GM12891 (cell line): ENCODE results near the gene STARD8.
A peak's percentile ranks its signal among the peaks of the same experiment; 100 is the strongest.
"Not testable (repeated sequence)": the region's sequence is repeated elsewhere in the genome, so short reads cannot be mapped to it uniquely, and the experiment has no call there.

Experiments used
- DNase-seq: peaks from one replicate; pipeline ENCODE4 v3.0.0; 2011; ENCODE audit warnings: low spot score; ENCODE audit not compliant: insufficient read length
- FAIRE-seq: peaks from 2 replicates; lab custom pipeline; 2011; peaks lifted over from hg19 to GRCh38; lab: Jason Lieb, UNC
- PAX5 ChIP-seq: IDR thresholded peaks from 2 replicates; pipeline ENCODE4 v1.6.1; 2011; ENCODE audit warnings: low read length, moderate library complexity, mild to moderate bottlenecking; ENCODE audit not compliant: insufficient read depth, severe bottlenecking
- POLR2A ChIP-seq: IDR thresholded peaks from 2 replicates; pipeline ENCODE4 v1.6.1; 2011; ENCODE audit warnings: low read depth, low read length, control low read depth
- POLR2AphosphoS5 ChIP-seq: IDR thresholded peaks from 2 replicates; pipeline ENCODE4 v1.6.1; 2011; ENCODE audit warnings: low read depth, low read length, control low read depth
- POU2F2 ChIP-seq: IDR thresholded peaks from 2 replicates; pipeline ENCODE4 v1.6.1; 2011; ENCODE audit warnings: low read depth, mild to moderate bottlenecking, control low read depth, low read length, moderate library complexity
- SPI1 ChIP-seq: IDR thresholded peaks from 2 replicates; pipeline ENCODE4 v1.6.1; 2011; ENCODE audit warnings: low read depth, low read length, control low read depth
- TAF1 ChIP-seq: IDR thresholded peaks from 2 replicates; pipeline ENCODE4 v1.6.1; 2011; ENCODE audit warnings: low read depth, low read length, control low read depth

Gene STARD8

GRCh38 chrX:68686097-68686977, 38.9 kb downstream of the STARD8 start:
- no peak for TF ChIP-seq TAF1
- TF ChIP-seq POLR2AphosphoS5, result no peak
- TF ChIP-seq SPI1, result no peak
- no peak for TF ChIP-seq POU2F2
- FAIRE-seq, result peak; percentile 47
- no peak for DNase-seq

DNA sequence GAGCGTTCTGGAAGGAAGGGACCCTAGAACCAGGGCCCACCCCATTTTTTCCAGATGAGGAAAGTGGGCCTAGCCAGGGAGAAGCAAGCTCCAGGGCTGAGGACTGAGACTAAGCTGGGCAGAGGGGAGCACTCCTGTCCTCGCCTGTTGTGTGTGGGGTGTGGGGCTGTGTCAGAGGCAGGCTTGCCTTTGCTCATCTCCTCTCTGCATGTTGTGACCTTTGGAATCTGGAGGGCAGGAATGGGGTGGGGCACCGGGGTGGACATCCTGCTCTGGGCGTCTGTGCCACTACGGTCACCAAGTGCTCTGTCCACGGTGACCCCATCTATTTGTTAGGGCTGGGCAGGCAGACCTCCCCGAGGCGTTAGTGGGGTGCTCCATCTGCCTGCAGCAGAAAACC, 41.5 kb downstream of the STARD8 start:
- not testable (repeated sequence) for DNase-seq
- peak; percentile 57 for FAIRE-seq

DNA sequence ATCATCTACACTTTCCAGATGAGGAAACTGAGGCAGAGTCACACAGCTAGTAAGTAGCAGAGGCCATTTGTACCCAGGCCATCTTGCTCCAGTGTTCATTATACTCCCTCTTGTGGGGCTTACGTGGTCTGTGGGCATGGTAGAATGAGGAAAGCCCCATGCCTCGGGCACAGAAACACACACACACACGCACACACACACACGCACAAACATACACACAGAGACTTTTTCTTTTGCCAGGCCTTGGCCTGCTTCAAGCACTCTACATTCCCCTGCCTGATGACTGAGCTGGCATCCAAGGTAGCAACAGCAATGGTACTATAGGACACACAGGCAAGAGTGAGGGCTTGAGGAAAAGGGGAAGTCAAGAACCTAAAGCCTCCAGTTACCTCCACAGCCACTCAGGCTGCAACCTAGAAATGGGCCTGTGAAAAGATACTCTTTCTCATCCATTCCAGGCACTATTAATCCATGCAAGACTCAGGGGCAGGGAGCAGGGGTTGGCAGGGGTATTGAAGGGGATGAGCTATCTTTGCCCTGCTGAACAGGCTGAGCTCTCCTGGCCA, 43.6 kb downstream of the STARD8 start:
- TF ChIP-seq PAX5, result no peak
- peak; percentile 26; the same call in 1 of the 2 replicates for TF ChIP-seq SPI1
- no peak for DNase-seq
- FAIRE-seq, result no peak

DNA sequence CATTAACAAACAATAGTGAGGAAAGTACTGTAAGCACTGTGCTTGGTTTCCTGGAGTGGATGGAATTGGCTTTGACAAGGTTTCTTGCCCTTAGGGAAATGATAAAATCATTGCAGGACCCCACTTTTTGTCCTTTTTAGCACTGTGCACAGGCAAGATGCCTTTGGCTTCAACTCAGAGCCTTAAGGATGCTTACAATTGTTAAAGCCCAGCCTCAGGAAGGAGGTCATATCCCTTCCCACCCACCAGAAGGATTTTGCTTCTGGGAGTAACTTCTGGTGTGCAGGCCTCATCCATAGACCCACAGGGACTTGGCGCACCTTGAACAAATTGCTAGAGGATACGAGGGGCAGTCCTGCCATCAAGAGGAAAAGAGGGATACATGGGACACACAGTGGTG, 44.5 kb downstream of the STARD8 start:
- TF ChIP-seq TAF1, result no peak
- no peak for TF ChIP-seq POLR2A
- no peak for TF ChIP-seq POLR2AphosphoS5
- no peak for TF ChIP-seq POU2F2
- no peak for TF ChIP-seq SPI1
- TF ChIP-seq PAX5, result no peak
- FAIRE-seq, result no peak

DNA sequence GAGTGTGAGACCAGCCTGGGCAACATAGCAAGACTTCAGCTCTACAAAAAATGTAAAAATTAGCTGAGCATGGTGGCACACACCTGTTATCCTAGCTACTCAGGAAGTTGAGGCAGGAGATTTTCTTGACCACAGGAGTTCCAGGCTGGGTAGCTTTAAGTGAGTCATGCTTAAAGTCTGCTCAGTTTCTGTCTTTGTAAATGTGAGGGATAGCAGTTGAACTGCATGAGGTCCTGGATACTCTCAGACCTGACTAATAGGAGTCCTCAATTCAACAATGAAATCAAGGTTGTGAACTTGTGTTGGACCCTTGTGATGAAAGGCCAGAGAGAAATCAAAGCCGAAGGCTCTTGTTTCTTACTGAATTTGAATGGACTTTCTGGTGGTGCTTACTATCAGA, 45.2 kb downstream of the STARD8 start:
- TF ChIP-seq SPI1 (no peak), POLR2AphosphoS5 (no peak), TAF1 (no peak), POU2F2 (no peak)
- FAIRE-seq (no peak), DNase-seq (no peak)

More for the DNA sequence above, 44.5 kb downstream of the STARD8 start:
- DNase-seq, result no peak

GRCh38 chrX:68693481-68694434, 46.3 kb downstream of the STARD8 start:
- no peak for FAIRE-seq
- TF ChIP-seq POLR2AphosphoS5 (no peak), POU2F2 (no peak), TAF1 (no peak), PAX5 (no peak), SPI1 (no peak), POLR2A (no peak)

DNA sequence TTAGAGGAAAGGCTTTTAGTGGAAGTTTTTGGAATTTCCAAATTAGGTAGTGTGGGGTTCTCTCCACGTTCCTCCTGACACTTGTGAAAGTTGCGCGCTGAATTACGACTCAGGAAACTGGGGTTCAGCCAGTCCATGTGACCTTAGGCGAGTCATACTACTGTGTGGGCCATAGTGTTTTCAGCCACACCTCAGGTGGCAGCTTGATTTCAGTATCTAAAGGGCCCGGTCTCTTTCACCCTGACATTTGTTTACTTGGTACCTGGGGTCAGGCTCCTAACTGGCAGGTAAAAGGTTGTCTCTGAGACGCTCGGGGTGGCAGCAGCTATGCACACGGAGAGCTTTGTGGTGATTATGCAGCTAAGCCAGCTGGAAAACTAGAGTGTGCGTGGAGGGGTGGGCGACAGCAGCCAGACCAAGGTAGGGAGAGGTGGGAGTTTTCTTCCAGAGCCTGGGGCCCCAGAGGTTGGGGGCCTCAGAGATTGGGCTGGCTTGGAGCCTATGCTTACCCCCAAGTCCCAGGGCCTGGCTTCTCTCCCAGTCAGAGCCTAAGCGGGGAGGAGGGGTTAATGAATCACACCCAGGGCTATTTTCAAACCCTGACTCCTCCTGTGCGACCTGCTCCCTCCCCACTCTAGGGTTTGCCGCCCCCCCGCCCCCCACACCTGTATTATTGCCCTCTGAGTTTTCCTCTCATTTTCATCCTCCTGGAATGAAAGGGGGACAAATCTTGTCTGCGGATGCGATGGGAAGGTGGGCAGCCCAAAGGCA, 47.2 kb downstream of the STARD8 start:
- FAIRE-seq, result no peak
- TF ChIP-seq TAF1, result no peak
- DNase-seq, result no peak

More at GRCh38 chrX:68693481-68694434, 46.3 kb downstream of the STARD8 start:
- DNase-seq, result no peak

GRCh38 chrX:68695206-68695845, 47.9 kb downstream of the STARD8 start:
- FAIRE-seq (no peak), DNase-seq (no peak)
- no peak for TF ChIP-seq POLR2A
- TF ChIP-seq POLR2AphosphoS5, result no peak
- no peak for TF ChIP-seq TAF1
- TF ChIP-seq SPI1, result no peak
- no peak for TF ChIP-seq PAX5

DNA sequence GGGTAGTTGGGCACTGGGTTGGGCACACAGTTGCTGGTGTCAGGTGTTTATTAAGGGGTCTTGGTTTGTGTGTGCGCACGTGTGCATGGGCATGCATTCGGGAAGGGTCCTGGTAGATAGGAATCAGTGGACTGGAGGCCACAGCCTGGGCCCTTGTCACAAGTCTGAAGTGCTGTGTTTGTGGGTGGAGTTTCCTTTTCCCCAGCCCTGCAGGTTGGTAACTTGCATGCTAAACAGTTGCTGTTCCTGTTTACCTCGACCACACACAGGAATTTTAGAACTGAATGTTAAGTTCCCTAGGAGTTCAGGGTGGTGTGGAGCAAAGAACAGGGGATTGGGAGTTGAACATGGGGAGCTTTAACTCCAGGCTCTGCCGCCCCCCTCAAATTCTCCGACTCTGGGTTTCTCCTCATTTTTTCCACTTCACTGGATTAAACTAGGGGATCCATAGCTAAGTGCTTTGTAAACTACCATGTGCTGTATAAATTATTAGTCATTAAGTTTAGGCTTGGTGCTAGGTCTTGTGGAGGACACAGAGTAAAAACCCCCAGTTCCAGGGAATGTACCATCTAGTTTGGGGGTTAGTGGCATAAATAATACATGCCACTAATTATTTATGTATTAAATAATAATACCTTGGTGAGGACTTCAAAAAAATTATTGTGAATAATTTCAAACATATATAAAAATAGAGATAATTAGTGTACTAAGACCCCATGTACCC, 49.0 kb downstream of the STARD8 start:
- TF ChIP-seq SPI1, result no peak
- TF ChIP-seq POLR2AphosphoS5, result no peak
- TF ChIP-seq PAX5, result no peak
- TF ChIP-seq POLR2A, result no peak
- no peak for TF ChIP-seq POU2F2
- no peak for TF ChIP-seq TAF1
- no peak for FAIRE-seq
- DNase-seq, result no peak
